HCT116 (cell line): ENCODE data around the gene CASP7. TPM values are rescaled to one million over a fixed set of nuclear protein-coding genes. Genes with fewer than 3 reads are reported as not detected.

Source experiments
- ATAC-seq: fragments of 200-7000 bp; cut with Tn5 transposase; 2 replicates; pipeline ENCODE4 v1.9.1; 2020; ENCODE audit warnings: mild to moderate bottlenecking, moderate library complexity
- BruUV-seq: library from RNA; stranded (reverse); fragments of 400-500 nt; replicated peaks from 2 replicates; lab custom pipeline; 2021; lab: Mats Ljungman, UMichigan
- CTCF ChIA-PET: fragments of 300-600 bp; sonication (Branson Sonifier 250); formaldehyde crosslinking; loops from one replicate; lab custom pipeline; 2021; ENCODE audit warnings: antibody characterized with exemption; lab: Charles Lee
- POLR2A ChIA-PET: fragments of 300-600, 350-600 bp; sonication (Branson Sonifier 250); formaldehyde crosslinking; loops from one replicate; lab custom pipeline; 2021; ENCODE audit warnings: antibody characterized with exemption; lab: Charles Lee
- RAD21 ChIA-PET, 2 experiments: fragments of 300-600 bp; sonication (Branson Sonifier 250); formaldehyde crosslinking; loops; one replicate each; lab custom pipeline; 2023; ENCODE audit warnings: low total read pairs in 2 of 2; ENCODE audit not compliant: uncharacterized antibody in 2 of 2, unreplicated experiment in 2 of 2, low non-redundant PET in 1 of 2; lab: Charles Lee
- DNase-seq: peaks from one replicate; pipeline ENCODE4 v3.0.0-alpha.2; 2010; ENCODE audit warnings: low read depth, low spot score
- H2AFZ ChIP-seq: fragments of 200-600 bp; shearing (Covaris generic), sonication (generic); 2 replicates; pipeline ENCODE4 v1.6.1; 2017; ENCODE audit warnings: low read depth, mixed run types, mixed read lengths, antibody characterized with exemption, low read length; ENCODE audit not compliant: poor library complexity, severe bottlenecking
- H3K27ac ChIP-seq: 2 replicates; pipeline ENCODE4 v1.5.1; 2012; ENCODE audit warnings: low read depth, low read length
- H3K27me3 ChIP-seq: fragments of 200-600 bp; sonication (generic); 2 replicates; pipeline ENCODE4 v1.6.1; 2016; ENCODE audit warnings: mixed run types, low read length, mixed read lengths; ENCODE audit not compliant: insufficient read depth
- H3K36me3 ChIP-seq, 2 experiments: fragments of 200-500 bp in 1 of 2; fragments of 200-600 bp in 1 of 2; sonication (Bioruptor generic) in 1 of 2; sonication (generic) in 1 of 2; 2 replicates each; pipeline versions ENCODE4 v1.5.1 to v1.6.1; 2014 to 2016; ENCODE audit warnings: low read length in 2 of 2, inconsistent platforms in 1 of 2, mixed read lengths in 1 of 2, mixed run types in 1 of 2; ENCODE audit not compliant: insufficient read depth in 2 of 2, control insufficient read depth in 1 of 2
- H3K4me1 ChIP-seq, 2 experiments: fragments of 200-600 bp in 1 of 2; sonication (generic) in 1 of 2; 2 replicates each; pipeline versions ENCODE4 v1.5.1 to v1.6.1; 2012 to 2017; ENCODE audit warnings: low read length in 2 of 2, inconsistent platforms in 1 of 2, mild to moderate bottlenecking in 1 of 2, mixed read lengths in 1 of 2, mixed run types in 1 of 2, moderate library complexity in 1 of 2; ENCODE audit not compliant: insufficient read depth in 2 of 2, control insufficient read depth in 1 of 2
- H3K4me2 ChIP-seq: fragments of 200-600 bp; sonication (generic); 2 replicates; pipeline ENCODE4 v1.6.1; 2017; ENCODE audit warnings: mixed run types, low read length, mixed read lengths
- H3K4me3 ChIP-seq, 2 experiments: fragments of 200-600 bp in 1 of 2; sonication (generic) in 1 of 2; replicated peaks in 1 of 2; 2 replicates each; pipeline ENCODE4 v1.5.1; 2011 to 2016; ENCODE audit warnings: low read length in 2 of 2, control low read depth in 1 of 2, low read depth in 1 of 2, mild to moderate bottlenecking in 1 of 2, mixed read lengths in 1 of 2, mixed run types in 1 of 2
- H3K79me2 ChIP-seq: fragments of 200-600 bp; sonication (generic); 2 replicates; pipeline ENCODE4 v1.6.1; 2017; ENCODE audit warnings: mild to moderate bottlenecking, mixed run types, low read length, moderate library complexity, mixed read lengths; ENCODE audit not compliant: insufficient read depth
- H3K9ac ChIP-seq: fragments of 200-600 bp; sonication (generic); 2 replicates; pipeline ENCODE4 v1.6.1; 2016; ENCODE audit warnings: low read length, mixed read lengths
- H3K9me2 ChIP-seq: fragments of 200-600 bp; sonication (generic), shearing (Covaris generic); 2 replicates; pipeline ENCODE4 v1.6.1; 2017; ENCODE audit warnings: mixed run types, mild to moderate bottlenecking, moderate library complexity; ENCODE audit not compliant: insufficient read depth
- H3K9me3 ChIP-seq, 2 experiments: fragments of 200-500 bp in 1 of 2; fragments of 200-600 bp in 1 of 2; sonication (Bioruptor generic) in 1 of 2; sonication (generic) in 1 of 2; 2 replicates each; pipeline ENCODE4 v1.6.1; 2014 to 2017; ENCODE audit warnings: low read length in 2 of 2, mixed read lengths in 2 of 2, inconsistent platforms in 1 of 2, low read depth in 1 of 2, mild to moderate bottlenecking in 1 of 2, mixed run types in 1 of 2, moderate library complexity in 1 of 2; ENCODE audit not compliant: control insufficient read depth in 1 of 2, insufficient read depth in 1 of 2
- H4K20me1 ChIP-seq: fragments of 200-600 bp; sonication (generic), shearing (Covaris generic); 2 replicates; pipeline ENCODE4 v1.6.1; 2017; ENCODE audit warnings: mixed run types, mild to moderate bottlenecking, moderate library complexity; ENCODE audit not compliant: insufficient read depth
- CBX3 ChIP-seq: IDR thresholded peaks from 2 replicates; pipeline ENCODE4 v1.6.1; 2012; ENCODE audit warnings: low read depth
- CEBPB ChIP-seq: IDR thresholded peaks from 2 replicates; pipeline ENCODE4 v1.6.1; 2012; ENCODE audit warnings: low read depth
- CTCF ChIP-seq, 3 experiments: fragments of 200-600 bp in 1 of 3; sonication (generic) in 1 of 3; IDR thresholded peaks in 2 of 3; conservative IDR thresholded peaks in 1 of 3; 2 replicates each; pipeline ENCODE4 v1.5.1; 2012 to 2017; ENCODE audit warnings: low read depth in 2 of 3, low read length in 2 of 3, antibody characterized with exemption in 1 of 3, borderline replicate concordance in 1 of 3, control low read depth in 1 of 3, mild to moderate bottlenecking in 1 of 3, mixed read lengths in 1 of 3, mixed run types in 1 of 3, moderate library complexity in 1 of 3; ENCODE audit not compliant: insufficient read depth in 1 of 3
- EGR1 ChIP-seq: IDR thresholded peaks from 2 replicates; pipeline ENCODE4 v1.6.1; 2012; ENCODE audit warnings: low read depth
- ELF1 ChIP-seq: IDR thresholded peaks from 2 replicates; pipeline ENCODE4 v1.6.1; 2012; ENCODE audit warnings: low read depth, borderline replicate concordance
- EZH2phosphoT487 ChIP-seq: fragments of 200-600 bp; IDR thresholded peaks from 2 replicates; pipeline ENCODE4 v1.6.1; 2018; ENCODE audit warnings: antibody characterized with exemption, borderline replicate concordance
- FOSL1 ChIP-seq: IDR thresholded peaks from 2 replicates; pipeline ENCODE4 v1.6.1; 2012; ENCODE audit warnings: low read depth
- JUND ChIP-seq: IDR thresholded peaks from 2 replicates; pipeline ENCODE4 v1.6.1; 2012
- MAX ChIP-seq: IDR thresholded peaks from 2 replicates; pipeline ENCODE4 v1.6.1; 2012
- POLR2A ChIP-seq: IDR thresholded peaks from 2 replicates; pipeline ENCODE4 v1.7.0; 2011; ENCODE audit warnings: borderline replicate concordance; ENCODE audit not compliant: insufficient read depth, insufficient read length; ENCODE audit errors: extremely low read depth
- POLR2AphosphoS5 ChIP-seq: IDR thresholded peaks from 2 replicates; pipeline ENCODE4 v1.6.1; 2011; ENCODE audit warnings: mild to moderate bottlenecking, low read depth, low read length, moderate library complexity
- RAD21 ChIP-seq: IDR thresholded peaks from 2 replicates; pipeline ENCODE4 v1.6.1; 2012; ENCODE audit warnings: low read depth, mild to moderate bottlenecking
- SIN3A ChIP-seq: IDR thresholded peaks from 2 replicates; pipeline ENCODE4 v1.6.1; 2012; ENCODE audit warnings: low read depth
- SP1 ChIP-seq: IDR thresholded peaks from 2 replicates; pipeline ENCODE4 v1.6.1; 2012; ENCODE audit warnings: low read depth
- SRF ChIP-seq: IDR thresholded peaks from 2 replicates; pipeline ENCODE4 v1.6.1; 2012; ENCODE audit warnings: low read depth
- TCF7L2 ChIP-seq: IDR thresholded peaks from 2 replicates; pipeline ENCODE4 v1.7.0; 2011; ENCODE audit warnings: borderline replicate concordance, inconsistent platforms; ENCODE audit not compliant: insufficient read depth, insufficient read length; ENCODE audit errors: extremely low read depth
- YY1 ChIP-seq: IDR thresholded peaks from 2 replicates; pipeline ENCODE4 v1.6.1; 2011; ENCODE audit warnings: low read length, low read depth, moderate library complexity, mild to moderate bottlenecking; ENCODE audit not compliant: insufficient replicate concordance; ENCODE audit errors: extremely low read depth
- ZBTB33 ChIP-seq: IDR thresholded peaks from 2 replicates; pipeline ENCODE4 v1.6.1; 2011; ENCODE audit warnings: mild to moderate bottlenecking, low read length, moderate library complexity; ENCODE audit not compliant: insufficient replicate concordance; ENCODE audit errors: extremely low read depth
- ZFX ChIP-seq: fragments of 450-650 bp; IDR thresholded peaks from 2 replicates; pipeline ENCODE4 v1.6.1; 2017
- intact Hi-C: fragments of 100-400 bp; cut with micrococcal nuclease; formaldehyde crosslinking; loops from 2 replicates; pipeline ENCODE4 v1.10.0; 2022
- total RNA-seq: library from RNA; stranded (reverse); gene quantifications from one replicate; pipeline ENCODE4 v1.2.1, GENCODE V29; 2021; ENCODE audit not compliant: unreplicated experiment

CASP7 gene
- total RNA-seq, 1 experiment from 2014 or later = 30.5 TPM

- H4K20me1 ChIP-seq = no peaks in the 10 kb centered on the region
- POLR2A ChIA-PET = no interaction called here
- intact Hi-C loops = no loop called here
- CTCF ChIA-PET = no interaction called here
- H3K9me3 ChIP-seq = 0 out of 4 replicates have a peak, but pooled peaks cover 0 to 3% of the 10 kb centered on the region in 2 experiments
- H3K79me2 ChIP-seq = no peaks in the 10 kb centered on the region
- peaks cover 15 to 18% of the 10 kb centered on the region in 2 experiments; a peak in 2 of 4 replicates for H3K36me3 ChIP-seq
- H3K4me1 ChIP-seq = no peaks in the 10 kb centered on the region
- H3K4me3 ChIP-seq = no peak overlapping the region
- RAD21 ChIA-PET = no interaction called here
- TF ChIP-seq SRF (no peak), MAX (no peak), JUND (no peak), POLR2A (no peak), POLR2AphosphoS5 (no peak), EZH2phosphoT487 (no peak), ZFX (no peak), CTCF (IDR thresholded peaks at IDR 0.05 in 2 of 3, conservative IDR thresholded peaks at IDR 0.05 in 1 of 3; ENCODE audit: borderline replicate concordance in 1 of 3, insufficient read depth in 1 of 3, low read depth in 2 of 3, low read length in 2 of 3) (no peak), SP1 (no peak), TCF7L2 (no peak), SIN3A (no peak), ZBTB33 (no peak), CEBPB (no peak), ELF1 (no peak), EGR1 (no peak), YY1 (no peak), RAD21 (no peak), FOSL1 (no peak), CBX3 (no peak)
- H3K4me2 ChIP-seq = no peak overlapping the region
- no peak for ATAC-seq
- H2AFZ ChIP-seq = no peak overlapping the region
- no peaks in the 10 kb centered on the region for H3K27me3 ChIP-seq
- H3K9me2 ChIP-seq = no peaks in the 10 kb centered on the region
- DNase-seq = no peak
- no peak overlapping the region for H3K9ac ChIP-seq
- BruUV-seq = no TSS peak
- H3K27ac ChIP-seq = no peak overlapping the region
Observed at GRCh38 chr10:113732160-113732881, 52.6 kb downstream of the CASP7 start.
